Activated T-cell treated with anti-CD3 and anti-CD28 coated beads, Interleukin-2, amount 50 U/mL, for 24 hours (primary cell): ENCODE results near the gene CLEC1A.

Experiments
- DNase-seq: peaks from one replicate; pipeline ENCODE4 v3.0.0-alpha.2; 2020
- H3K27ac Mint-ChIP-seq: 2 replicates; pipeline ENCODE4 v1.8.0; 2020; ENCODE audit warnings: mild to moderate bottlenecking, mixed read lengths
- H3K27me3 Mint-ChIP-seq: 2 replicates; pipeline ENCODE4 v1.8.0; 2020; ENCODE audit warnings: mixed read lengths
- H3K36me3 Mint-ChIP-seq: 2 replicates; pipeline ENCODE4 v1.8.0; 2020; ENCODE audit warnings: low read depth, mixed read lengths
- H3K4me1 Mint-ChIP-seq: 2 replicates; pipeline ENCODE4 v1.8.0; 2020; ENCODE audit warnings: low read depth, mixed read lengths
- H3K4me3 Mint-ChIP-seq: 2 replicates; pipeline ENCODE4 v1.8.0; 2020; ENCODE audit warnings: mild to moderate bottlenecking, moderate library complexity, mixed read lengths
- H3K9me3 Mint-ChIP-seq: 2 replicates; pipeline ENCODE4 v1.8.0; 2020; ENCODE audit warnings: mixed read lengths

Gene CLEC1A, protein sequence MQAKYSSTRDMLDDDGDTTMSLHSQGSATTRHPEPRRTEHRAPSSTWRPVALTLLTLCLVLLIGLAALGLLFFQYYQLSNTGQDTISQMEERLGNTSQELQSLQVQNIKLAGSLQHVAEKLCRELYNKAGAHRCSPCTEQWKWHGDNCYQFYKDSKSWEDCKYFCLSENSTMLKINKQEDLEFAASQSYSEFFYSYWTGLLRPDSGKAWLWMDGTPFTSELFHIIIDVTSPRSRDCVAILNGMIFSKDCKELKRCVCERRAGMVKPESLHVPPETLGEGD

DNA sequence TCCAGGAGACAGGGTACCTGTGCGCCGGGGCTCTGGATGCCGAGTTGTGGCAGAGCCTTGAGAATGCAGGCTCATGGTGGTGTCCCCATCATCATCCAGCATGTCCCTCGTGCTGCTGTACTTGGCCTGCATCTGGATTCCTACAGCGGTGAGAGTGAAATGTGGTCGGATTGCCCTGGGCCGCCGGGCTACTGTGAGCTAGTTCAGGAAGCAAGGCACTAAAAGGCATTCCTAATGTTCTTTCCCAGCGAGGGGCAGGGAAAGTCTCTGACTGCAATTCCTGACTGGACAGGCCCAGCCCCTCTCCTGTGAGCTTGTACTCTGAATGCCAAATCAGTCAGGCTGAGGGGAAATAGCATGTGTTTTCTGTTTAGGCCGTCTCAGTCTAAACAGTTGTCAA is at the start of gene CLEC1A:
TSS of gene CLEC1A (minus strand) at position 195 of the 400 bp plus-strand sequence. CDS start at position 132, 63 bp downstream.
- Mint-ChIP-seq H3K27me3 (peaks cover 11% of the 10 kb centered on the region), H3K9me3 (peaks cover 4% of the 10 kb centered on the region), H3K4me1 (no peaks in the 10 kb centered on the region), H3K27ac (no peak within 1 kb of the TSS), H3K4me3 (no peak within 1 kb of the TSS), H3K36me3 (no peaks in the 10 kb centered on the region)
- DNase-seq = no peak

DNA sequence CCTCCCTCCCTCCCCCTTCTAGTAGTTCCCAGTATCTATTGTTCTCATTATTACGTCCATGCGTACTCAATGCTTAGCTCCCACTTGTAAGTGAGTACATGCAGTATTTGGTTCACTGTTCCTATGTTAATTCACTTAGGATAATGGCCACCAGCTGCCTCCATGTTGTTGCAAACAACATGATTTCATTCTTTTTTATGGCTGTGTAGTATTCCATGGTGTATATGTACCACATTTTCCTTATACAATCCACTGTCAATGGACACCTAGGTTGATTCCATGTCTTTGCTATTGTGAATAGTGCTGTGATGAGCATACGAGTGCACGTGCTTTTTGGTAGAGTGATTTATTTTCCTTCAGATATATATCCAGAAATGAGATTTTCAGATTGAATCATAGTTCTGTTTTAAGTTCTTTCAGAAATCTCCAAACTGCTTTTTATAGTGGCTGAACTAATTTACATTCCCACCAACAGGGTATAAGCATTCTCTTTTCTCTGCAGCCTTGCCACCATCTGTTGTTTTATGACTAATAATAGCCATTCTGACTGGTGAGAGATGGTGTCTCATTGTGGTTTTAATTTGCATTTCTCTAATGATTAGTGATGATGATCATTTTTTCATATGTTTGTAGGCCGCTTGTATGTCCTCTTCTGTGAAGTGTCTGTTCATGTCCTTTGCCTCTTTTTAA is 49.1 kb upstream of the CLEC1A start:
- H3K4me3 Mint-ChIP-seq = no peak overlapping the region
- no peaks in the 10 kb centered on the region for H3K9me3 Mint-ChIP-seq
- H3K27ac Mint-ChIP-seq = peak overlapping the region; percentile 13
- DNase-seq = no peak
- H3K36me3 Mint-ChIP-seq = no peaks in the 10 kb centered on the region
- peaks cover 8% of the 10 kb centered on the region for H3K4me1 Mint-ChIP-seq
- no peaks in the 10 kb centered on the region for H3K27me3 Mint-ChIP-seq

DNA sequence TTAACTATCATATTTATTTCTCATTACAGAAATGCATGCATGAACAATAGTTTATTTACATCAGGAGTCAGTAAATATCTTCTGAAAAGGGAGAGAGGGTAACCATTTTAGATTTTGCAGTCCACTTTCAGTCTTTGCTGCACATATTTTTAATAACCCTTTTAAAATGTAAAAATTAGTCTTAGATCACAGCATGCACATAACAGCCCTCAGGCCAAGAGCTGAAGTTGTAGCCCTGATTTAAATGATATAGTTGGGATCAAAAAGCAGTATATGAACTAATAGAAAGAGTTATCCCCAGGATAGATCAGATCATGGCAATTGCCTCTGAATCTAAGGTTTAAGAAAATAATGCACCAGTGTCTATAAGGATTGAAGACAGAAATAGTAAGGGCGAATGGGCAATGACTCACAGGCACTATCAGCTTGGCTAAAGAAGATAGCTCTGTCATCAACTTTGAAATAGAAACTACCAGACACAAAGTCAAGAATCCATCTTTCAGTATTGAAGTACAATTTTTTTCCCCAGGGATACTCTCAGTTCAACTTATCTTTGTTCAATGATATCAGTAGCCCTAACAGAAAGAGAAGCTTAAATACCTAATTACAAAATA is 44.3 kb upstream of the CLEC1A start:
- no peak for DNase-seq
- Mint-ChIP-seq H3K36me3 (no peaks in the 10 kb centered on the region), H3K4me3 (no peak overlapping the region), H3K27me3 (peaks cover 3% of the 10 kb centered on the region), H3K9me3 (no peaks in the 10 kb centered on the region), H3K4me1 (peaks cover 6% of the 10 kb centered on the region), H3K27ac (no peak overlapping the region)

DNA sequence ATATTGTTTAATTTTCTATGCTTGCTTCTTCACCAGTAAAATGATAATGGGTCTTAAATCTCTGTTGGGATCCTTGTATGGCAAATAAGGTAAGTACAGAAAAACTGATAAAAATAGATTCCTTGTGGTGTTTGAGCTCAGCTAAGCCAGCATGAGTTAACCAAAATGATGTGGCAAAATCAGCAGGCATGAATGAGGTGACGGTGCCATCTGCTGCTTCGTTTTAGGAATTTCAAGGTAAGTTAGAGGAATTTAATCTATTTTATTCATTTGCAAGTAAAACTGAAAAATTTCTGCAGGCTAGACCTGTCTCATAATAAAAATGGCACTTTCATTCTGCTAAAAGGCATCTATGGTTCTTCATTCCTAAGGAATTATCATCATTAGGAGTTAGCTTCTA is 41.2 kb upstream of the CLEC1A start:
- H3K27ac Mint-ChIP-seq = no peak overlapping the region
- H3K36me3 Mint-ChIP-seq = no peaks in the 10 kb centered on the region
- DNase-seq = peak; percentile 42
- peaks cover 3% of the 10 kb centered on the region for H3K27me3 Mint-ChIP-seq
- H3K4me1 Mint-ChIP-seq = no peaks in the 10 kb centered on the region
- no peaks in the 10 kb centered on the region for H3K9me3 Mint-ChIP-seq
- no peak overlapping the region for H3K4me3 Mint-ChIP-seq

DNA sequence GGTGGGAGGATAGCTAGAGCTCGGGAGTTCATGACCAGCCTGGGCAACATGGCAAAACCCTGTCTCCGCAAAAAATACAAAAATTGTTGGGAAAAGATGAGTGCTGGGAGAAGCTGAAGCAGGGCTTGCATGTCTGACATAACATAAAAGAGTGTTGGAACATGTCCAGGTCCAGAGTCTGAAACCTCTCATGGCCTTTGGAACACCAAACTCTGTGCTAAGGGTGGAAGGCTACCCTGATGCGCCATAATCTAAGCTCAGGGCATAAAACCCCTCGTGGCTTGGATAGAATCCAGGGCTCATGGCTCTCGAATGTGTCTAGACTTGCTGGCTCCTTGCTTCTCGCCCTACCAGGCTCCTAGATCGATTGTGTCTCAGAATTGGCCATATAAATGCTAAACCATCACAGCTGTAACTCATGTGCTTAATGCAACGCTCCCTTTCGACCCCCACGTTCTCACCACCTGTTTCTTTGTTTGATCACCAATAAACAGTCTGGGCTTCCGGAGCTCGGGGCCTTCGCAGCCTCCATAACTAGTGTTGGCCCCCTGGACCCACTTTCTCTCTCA is 37.9 kb upstream of the CLEC1A start:
- no peaks in the 10 kb centered on the region for H3K9me3 Mint-ChIP-seq
- peaks cover 14% of the 10 kb centered on the region for H3K27me3 Mint-ChIP-seq
- no peak overlapping the region for H3K4me3 Mint-ChIP-seq

DNA sequence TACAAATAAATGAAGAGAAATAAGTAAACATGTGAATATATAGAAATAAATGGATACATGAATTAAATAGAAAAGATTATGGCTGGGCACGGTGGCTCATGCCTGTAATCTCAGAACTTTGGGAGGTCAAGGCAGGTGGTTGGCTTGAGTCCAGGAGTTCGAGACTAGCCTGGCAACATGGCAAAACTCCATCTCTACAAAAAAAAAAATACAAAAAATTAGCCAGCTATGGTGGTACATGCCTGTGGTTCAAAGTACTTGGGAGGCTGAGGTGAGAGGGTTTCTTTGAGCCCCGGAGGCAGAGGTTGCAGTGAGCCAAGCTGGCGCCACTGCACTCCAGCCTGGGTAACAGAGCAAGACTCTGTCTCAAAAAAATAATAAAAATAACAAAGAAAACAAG is 36.3 kb upstream of the CLEC1A start:
- Mint-ChIP-seq H3K36me3 (no peaks in the 10 kb centered on the region), H3K9me3 (no peaks in the 10 kb centered on the region), H3K27me3 (peaks cover 14% of the 10 kb centered on the region), H3K4me1 (peaks cover 10% of the 10 kb centered on the region), H3K4me3 (no peak overlapping the region), H3K27ac (no peak overlapping the region)
- DNase-seq = no peak

More for the DNA sequence above, 37.9 kb upstream of the CLEC1A start:
- H3K36me3 Mint-ChIP-seq = no peaks in the 10 kb centered on the region
- no peak for DNase-seq
- no peaks in the 10 kb centered on the region for H3K4me1 Mint-ChIP-seq
- H3K27ac Mint-ChIP-seq = no peak overlapping the region

DNA sequence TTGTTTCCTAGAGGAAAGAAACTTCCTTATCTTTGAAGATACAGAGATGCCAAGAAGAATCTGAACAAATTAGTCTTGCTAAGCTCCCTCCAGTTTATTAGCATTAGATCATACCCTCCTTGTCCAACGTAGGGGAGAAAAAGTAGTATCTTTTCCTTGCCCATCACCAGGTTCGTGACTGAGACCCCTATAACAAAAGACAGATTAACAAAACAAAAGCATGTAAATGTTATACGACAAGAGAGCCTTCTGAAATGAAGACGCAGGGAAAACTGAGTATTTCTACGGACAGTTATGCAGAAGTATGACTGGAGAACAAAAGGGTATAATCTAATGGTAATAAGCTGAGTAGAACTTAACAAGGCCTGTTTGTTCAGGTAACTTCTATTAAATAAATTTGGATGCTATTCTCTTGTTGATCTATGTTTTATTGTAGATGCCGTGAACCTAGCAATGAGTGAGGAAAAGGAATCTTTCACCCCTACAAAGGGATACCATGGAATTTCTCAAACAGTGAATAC is 34.1 kb upstream of the CLEC1A start:
- Mint-ChIP-seq H3K36me3 (no peaks in the 10 kb centered on the region), H3K27me3 (peaks cover 11% of the 10 kb centered on the region), H3K4me3 (no peak overlapping the region), H3K4me1 (peaks cover 22% of the 10 kb centered on the region), H3K9me3 (no peaks in the 10 kb centered on the region), H3K27ac (no peak overlapping the region)
- DNase-seq = no peak

DNA sequence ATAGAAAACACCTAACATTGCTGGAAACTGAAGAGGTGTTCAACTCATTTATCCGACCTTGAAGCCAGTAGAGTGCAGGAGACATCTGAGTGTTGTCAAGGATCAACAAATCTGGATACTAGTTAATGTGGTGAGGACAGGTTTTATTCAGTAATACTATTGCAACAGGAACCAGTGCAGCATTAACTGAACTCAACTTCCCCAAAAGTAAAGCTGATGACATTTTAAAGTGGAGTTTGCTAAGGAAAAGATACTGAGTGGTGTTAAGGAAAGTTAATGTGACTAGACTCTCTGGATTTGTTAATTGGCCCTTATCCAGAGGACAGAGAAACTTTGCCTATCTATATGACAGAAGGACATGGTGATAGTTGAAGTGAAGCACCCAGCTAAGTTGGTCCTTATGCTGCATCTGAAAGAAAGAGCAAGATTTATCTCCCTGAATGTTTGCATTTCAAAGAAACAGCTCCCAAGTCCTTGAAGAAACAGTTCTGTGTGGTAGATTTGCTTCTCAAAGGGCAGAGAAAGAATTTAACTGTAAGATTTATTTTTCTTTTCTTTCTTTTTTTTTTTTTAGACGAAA is 32.4 kb upstream of the CLEC1A start:
- H3K9me3 Mint-ChIP-seq = no peaks in the 10 kb centered on the region
- no peak overlapping the region for H3K4me3 Mint-ChIP-seq
- no peak overlapping the region for H3K27ac Mint-ChIP-seq
- H3K36me3 Mint-ChIP-seq = no peaks in the 10 kb centered on the region
- DNase-seq = no peak
- H3K4me1 Mint-ChIP-seq = peaks cover 22% of the 10 kb centered on the region
- H3K27me3 Mint-ChIP-seq = peaks cover 18% of the 10 kb centered on the region

DNA sequence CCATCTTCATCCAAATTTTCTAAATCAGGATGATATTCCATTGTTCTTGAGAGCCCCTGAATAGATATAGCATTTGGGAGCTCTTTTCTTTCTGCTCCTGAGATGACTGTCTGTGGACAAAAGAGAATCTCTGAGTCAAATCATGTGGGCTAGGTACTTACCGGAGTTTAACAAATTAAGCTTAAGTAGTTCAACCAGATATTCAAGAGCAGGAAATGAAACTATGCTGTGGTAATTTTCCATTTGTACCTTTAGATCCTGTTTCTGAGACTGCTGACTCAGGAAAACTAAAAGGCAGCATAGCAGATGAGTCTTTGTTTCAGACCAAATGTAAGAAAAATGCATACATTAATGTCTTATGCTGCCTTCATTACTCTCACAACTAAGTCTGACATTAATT is 31.3 kb upstream of the CLEC1A start, which contains the start of gene CLEC7A:
TSS of gene CLEC7A (minus strand) at position 158 of the 400 bp plus-strand sequence. CDS start at position 41, 117 bp downstream.
- Mint-ChIP-seq H3K4me3 (peak within 1 kb of the TSS; percentile 6), H3K36me3 (no peaks in the 10 kb centered on the region), H3K4me1 (peaks cover 22% of the 10 kb centered on the region), H3K9me3 (no peaks in the 10 kb centered on the region), H3K27me3 (peaks cover 20% of the 10 kb centered on the region), H3K27ac (peak within 1 kb of the TSS; percentile 61)
- DNase-seq = no peak

DNA sequence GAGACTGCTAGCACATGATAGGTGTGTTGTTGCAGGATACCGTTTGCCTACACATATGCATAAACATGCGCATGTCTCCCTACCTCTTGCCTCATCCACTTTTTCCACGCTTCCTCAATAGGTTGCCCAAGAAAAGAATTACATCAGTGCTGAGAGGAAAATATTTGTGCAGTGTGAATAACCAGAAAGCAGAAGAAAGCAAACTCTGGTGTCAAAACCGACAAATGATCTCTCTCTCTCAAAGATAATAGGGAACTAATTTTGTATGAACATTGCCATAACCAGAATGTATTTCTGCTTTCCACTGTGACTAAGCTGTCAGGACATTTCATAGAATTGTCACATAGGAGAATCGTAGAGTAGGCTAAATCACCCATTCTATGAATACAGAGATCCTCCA is 29.9 kb upstream of the CLEC1A start:
- Mint-ChIP-seq H3K27ac (no peak overlapping the region), H3K36me3 (no peaks in the 10 kb centered on the region), H3K9me3 (no peaks in the 10 kb centered on the region), H3K27me3 (peaks cover 20% of the 10 kb centered on the region), H3K4me1 (peaks cover 22% of the 10 kb centered on the region), H3K4me3 (no peak overlapping the region)
- DNase-seq = no peak

DNA sequence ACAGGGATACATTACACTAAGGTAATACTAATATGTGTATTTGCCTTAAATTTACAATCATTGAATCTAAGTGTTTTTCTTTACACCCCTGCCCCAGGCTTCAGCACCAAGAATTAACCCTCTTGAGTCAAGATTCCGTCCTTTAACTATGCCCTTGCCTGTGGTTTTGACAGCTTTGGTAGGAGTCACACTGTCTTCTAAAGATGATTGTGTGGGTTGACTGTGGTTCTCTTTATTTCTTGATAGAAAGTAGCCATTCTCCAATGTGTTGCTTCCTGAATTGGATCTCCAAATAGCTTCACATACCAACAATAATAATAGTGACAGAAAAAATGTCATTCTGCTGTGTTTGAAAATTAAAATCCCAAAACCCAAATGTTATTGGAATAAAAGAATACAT is 27.6 kb upstream of the CLEC1A start:
- DNase-seq = no peak
- H3K36me3 Mint-ChIP-seq = no peaks in the 10 kb centered on the region
- H3K9me3 Mint-ChIP-seq = no peaks in the 10 kb centered on the region
- peaks cover 22% of the 10 kb centered on the region for H3K4me1 Mint-ChIP-seq
- no peak overlapping the region for H3K27ac Mint-ChIP-seq
- H3K4me3 Mint-ChIP-seq = no peak overlapping the region
- H3K27me3 Mint-ChIP-seq = peaks cover 9% of the 10 kb centered on the region

DNA sequence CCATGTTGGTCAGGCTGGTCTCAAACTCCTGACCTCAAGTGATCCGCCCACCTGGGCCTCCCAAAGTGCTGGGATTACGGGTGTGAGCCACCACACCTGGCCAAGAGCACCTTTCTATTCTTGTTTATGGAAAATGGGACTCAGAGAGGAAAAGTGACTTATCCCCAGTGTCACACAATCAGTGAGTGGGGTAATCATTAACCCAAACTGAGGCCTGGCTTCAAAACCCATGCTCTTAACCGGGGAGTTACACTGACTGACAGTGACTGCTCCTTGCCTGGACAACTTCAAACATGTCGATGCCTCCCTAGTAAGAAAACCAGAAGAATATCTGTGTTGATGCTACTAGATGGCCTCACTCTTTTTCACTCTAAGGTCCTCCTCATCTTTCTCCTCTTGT is 23.9 kb upstream of the CLEC1A start:
- no peak overlapping the region for H3K27ac Mint-ChIP-seq
- H3K27me3 Mint-ChIP-seq = peaks cover 7% of the 10 kb centered on the region
- no peak overlapping the region for H3K4me3 Mint-ChIP-seq
- no peaks in the 10 kb centered on the region for H3K4me1 Mint-ChIP-seq
- H3K9me3 Mint-ChIP-seq = no peaks in the 10 kb centered on the region
- no peaks in the 10 kb centered on the region for H3K36me3 Mint-ChIP-seq
- DNase-seq = no peak

DNA sequence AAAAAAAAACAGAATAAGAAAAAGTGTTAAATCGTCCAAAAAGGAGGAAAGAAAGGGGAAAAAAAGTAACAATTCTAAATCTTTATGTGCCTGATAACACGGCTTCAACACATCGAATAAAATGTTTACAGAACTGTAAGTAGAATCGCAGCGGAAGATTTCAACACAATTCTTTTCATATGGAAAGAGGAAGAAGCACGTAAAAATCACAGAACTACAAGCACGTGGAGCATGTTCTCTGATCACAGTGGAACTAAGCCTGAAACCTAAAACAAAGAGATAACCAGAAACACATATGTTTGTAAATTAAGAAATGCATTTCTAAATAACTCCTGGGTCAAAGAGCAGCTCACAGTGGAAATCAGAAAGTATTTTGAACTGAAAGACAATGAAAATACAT is 22.5 kb upstream of the CLEC1A start:
- H3K36me3 Mint-ChIP-seq = no peaks in the 10 kb centered on the region
- no peaks in the 10 kb centered on the region for H3K4me1 Mint-ChIP-seq
- H3K27me3 Mint-ChIP-seq = peaks cover 2% of the 10 kb centered on the region
- no peak overlapping the region for H3K4me3 Mint-ChIP-seq
- H3K9me3 Mint-ChIP-seq = no peaks in the 10 kb centered on the region
- no peak overlapping the region for H3K27ac Mint-ChIP-seq
- DNase-seq = no peak

DNA sequence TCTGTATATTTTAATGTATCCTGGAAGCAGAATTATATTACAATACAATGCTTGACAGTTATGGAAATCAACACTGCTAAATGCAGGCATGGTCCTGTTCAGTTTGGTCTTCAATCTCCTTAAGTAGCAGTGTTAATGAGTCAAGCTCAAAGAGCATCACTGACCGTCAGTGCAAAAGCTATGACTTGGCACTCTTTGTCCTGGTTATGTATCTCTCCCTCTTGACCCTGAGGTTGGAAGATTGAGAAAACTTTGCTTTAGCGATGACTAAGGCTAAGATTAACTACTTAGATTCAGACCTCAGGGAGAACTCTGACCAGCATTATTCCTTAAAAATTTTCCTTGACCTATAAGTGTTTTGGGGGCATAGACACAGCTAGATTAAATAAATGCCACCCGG is 20.3 kb upstream of the CLEC1A start:
- DNase-seq = no peak
- H3K9me3 Mint-ChIP-seq = no peaks in the 10 kb centered on the region
- H3K36me3 Mint-ChIP-seq = no peaks in the 10 kb centered on the region

More for the DNA sequence above, 20.3 kb upstream of the CLEC1A start:
- H3K27ac Mint-ChIP-seq = no peak overlapping the region
- no peak overlapping the region for H3K4me3 Mint-ChIP-seq
- H3K27me3 Mint-ChIP-seq = no peaks in the 10 kb centered on the region
- no peaks in the 10 kb centered on the region for H3K4me1 Mint-ChIP-seq
